Ureter (tissue), 1 donor: Measurements from ENCODE around the gene CORO2A. TPM values are rescaled to one million over a fixed set of nuclear protein-coding genes. Genes with fewer than 3 reads are reported as not detected.

ENCODE experiments used
- DNase-seq: peaks from one replicate; pipeline ENCODE4 v3.0.0-alpha.2; 2020; ENCODE audit warnings: low spot score
- total RNA-seq: library from RNA; stranded (reverse); gene quantifications from one replicate; pipeline ENCODE4 v1.2.4, GENCODE V29; 2023
- donor health status: DM: yes; HTN: yes; CAD: no.

Gene CORO2A
- total RNA-seq, 1 donor from 2014 or later, result 38.8 TPM

- no peak for DNase-seq
Observed at GRCh38 chr9:98219794-98220370, 27.4 kb upstream of the CORO2A start.

- no peak for DNase-seq
Observed at GRCh38 chr9:98219364-98219716, 26.9 kb upstream of the CORO2A start.

- DNase-seq, result no peak
Observed at GRCh38 chr9:98218562-98219363, 26.3 kb upstream of the CORO2A start.

GRCh38 chr9:98217255-98217654 is 24.8 kb upstream of the CORO2A start:
- no peak for DNase-seq

GRCh38 chr9:98216391-98216790 is 24.0 kb upstream of the CORO2A start:
- DNase-seq, result no peak

- DNase-seq, result no peak
Observed at GRCh38 chr9:98215821-98216220, 23.4 kb upstream of the CORO2A start.

GRCh38 chr9:98215271-98215670 is 22.8 kb upstream of the CORO2A start:
- DNase-seq, result no peak

- peak; percentile 84 for DNase-seq
Observed at GRCh38 chr9:98214811-98215210, 22.4 kb upstream of the CORO2A start.

- DNase-seq, result no peak
Observed at GRCh38 chr9:98211260-98211659, 18.8 kb upstream of the CORO2A start.

GRCh38 chr9:98210435-98210834 is 18.0 kb upstream of the CORO2A start:
- no peak for DNase-seq

- no peak for DNase-seq
Observed at GRCh38 chr9:98209530-98209929, 17.1 kb upstream of the CORO2A start.

GRCh38 chr9:98208635-98209034 is 16.2 kb upstream of the CORO2A start:
- no peak for DNase-seq

- DNase-seq, result no peak
Observed at GRCh38 chr9:98207606-98208005, 15.2 kb upstream of the CORO2A start.

- DNase-seq, result no peak
Observed at GRCh38 chr9:98206754-98207153, 14.3 kb upstream of the CORO2A start.

GRCh38 chr9:98204692-98205091 is 12.3 kb upstream of the CORO2A start:
- no peak for DNase-seq

GRCh38 chr9:98203153-98203552 is 10.7 kb upstream of the CORO2A start:
- DNase-seq, result no peak

GRCh38 chr9:98202252-98202651 is 9.8 kb upstream of the CORO2A start:
- no peak for DNase-seq

- no peak for DNase-seq
Observed at GRCh38 chr9:98201749-98202148, 9.3 kb upstream of the CORO2A start.

GRCh38 chr9:98201102-98201501 is 8.7 kb upstream of the CORO2A start:
- DNase-seq, result no peak

GRCh38 chr9:98199388-98200033 is 7.1 kb upstream of the CORO2A start:
- no peak for DNase-seq

- DNase-seq, result no peak
Observed at GRCh38 chr9:98195671-98196070, 3.2 kb upstream of the CORO2A start.

- DNase-seq, result no peak
Observed at GRCh38 chr9:98193336-98193944, 1.0 kb upstream of the CORO2A start.
